ENCODE measurements around the gene CASP3.
"Not testable (repeated sequence)": the region's sequence is repeated elsewhere in the genome, so short reads cannot be mapped to it uniquely, and the experiment has no call there.

The CASP3 gene

DNA sequence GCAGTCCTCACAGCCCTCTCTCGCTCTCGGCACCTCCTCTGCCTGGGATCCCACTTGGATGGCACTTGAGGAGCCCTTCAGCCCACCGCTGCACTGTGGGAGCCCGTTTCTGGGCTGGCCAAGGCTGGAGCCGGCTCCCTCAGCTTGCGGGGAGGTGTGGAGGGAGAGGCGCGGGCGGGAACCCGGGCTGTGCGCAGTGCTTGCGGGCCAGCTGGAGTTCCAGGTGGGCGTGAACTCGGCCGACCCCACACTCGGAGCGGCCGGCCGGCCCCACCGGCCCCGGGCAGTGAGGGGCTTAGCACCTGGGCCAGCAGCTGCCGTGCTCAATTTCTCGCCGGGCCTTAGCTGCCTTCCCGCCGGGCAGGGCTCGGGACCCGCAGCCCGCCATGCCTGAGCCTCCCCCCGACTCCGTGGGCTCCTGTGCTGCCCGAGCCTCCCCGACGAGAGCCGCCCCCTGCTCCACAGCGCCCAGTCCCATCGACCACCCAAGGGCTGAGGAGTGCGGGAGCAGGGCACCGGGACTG is 57.4 kb downstream of the CASP3 start:
- DNase-seq = not testable (repeated sequence)

DNA sequence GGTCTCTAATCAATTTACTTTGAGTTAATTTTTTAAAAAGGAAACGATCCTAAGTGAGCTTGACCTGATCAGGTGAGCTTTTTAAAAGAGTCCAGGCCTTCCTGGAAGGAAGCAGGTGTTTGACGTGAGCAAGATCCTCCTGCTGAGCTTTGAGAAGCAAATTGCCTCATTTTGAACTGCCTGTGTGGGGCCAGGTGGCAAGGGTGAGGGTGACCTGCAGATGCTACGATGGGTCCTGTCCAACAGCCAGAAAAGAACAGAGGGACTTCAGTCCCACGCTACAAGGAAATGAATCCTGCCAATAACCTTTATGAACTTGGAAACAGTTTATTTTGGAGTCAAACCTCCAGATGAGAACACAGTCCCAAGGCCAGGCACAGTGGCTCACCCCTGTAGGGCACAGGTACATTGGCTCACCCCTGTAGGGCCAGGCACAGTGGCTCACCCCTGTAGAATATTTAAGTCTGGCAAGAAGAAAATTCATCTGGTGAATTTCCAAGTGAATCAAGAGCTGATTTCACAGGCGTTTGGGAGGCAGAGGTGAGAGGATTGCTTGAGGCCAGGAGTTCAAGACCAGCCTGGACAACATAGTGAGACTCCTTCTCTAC is 58.1 kb downstream of the CASP3 start:
- DNase-seq = no peak

DNA sequence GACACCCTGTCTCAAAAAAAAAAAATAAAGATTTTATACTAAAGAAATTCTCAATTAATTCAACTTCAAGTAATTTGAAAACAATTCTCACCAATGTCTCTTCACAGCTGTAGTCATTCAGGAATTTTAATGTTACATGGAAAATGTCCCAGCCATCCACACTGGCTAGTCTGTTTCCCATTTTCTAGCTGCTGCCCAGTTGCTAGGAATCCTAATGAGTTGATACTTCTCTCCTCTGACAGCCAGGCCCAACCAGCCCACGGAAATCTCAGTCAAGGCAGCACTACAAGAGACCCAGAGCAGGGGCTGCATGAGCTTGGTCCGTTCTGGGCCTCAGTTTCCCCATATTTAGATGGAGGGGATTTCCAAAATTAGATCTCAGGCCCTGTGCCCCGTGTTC is 59.1 kb downstream of the CASP3 start:
- no peak for DNase-seq

DNA sequence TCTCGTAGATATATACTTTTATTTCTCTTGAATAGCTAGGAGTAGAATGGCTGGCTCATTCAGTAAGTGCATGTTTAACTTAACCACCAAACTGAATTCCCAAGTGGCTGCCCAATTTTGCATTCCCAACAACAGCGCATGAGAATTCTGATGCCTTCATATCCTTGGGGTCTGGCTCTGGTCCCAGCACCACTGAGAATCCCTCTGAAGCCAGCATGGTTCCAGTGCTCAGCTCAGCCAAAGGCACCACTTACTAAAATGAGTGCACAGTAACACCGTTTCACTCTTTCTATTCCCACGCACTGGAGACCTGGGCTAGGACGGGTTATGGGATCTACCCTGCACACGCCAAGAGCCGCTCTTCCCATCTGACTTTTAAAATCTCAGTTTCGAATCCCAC is 60.4 kb downstream of the CASP3 start:
- DNase-seq = no peak

DNA sequence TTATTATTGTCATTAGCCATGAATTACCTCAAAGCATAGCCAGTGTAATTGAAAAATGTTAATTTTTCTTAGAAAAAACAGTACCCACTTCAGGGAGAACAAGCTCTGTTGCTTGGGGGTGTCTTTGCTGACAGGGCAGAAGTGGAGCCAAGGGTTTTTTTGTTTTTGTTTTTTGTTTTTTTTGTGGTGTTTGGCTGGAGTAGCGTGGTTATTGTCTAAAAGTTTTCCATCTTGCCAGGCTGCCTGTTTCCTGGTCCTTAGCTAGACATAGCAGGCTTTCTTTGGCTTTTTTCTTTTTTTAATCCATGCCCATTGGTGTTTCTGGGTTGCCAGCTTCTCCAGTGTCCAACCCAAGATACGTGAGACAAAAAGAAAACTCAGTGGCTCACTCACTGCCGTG is 61.5 kb downstream of the CASP3 start:
- DNase-seq = peak; percentile 8

DNA sequence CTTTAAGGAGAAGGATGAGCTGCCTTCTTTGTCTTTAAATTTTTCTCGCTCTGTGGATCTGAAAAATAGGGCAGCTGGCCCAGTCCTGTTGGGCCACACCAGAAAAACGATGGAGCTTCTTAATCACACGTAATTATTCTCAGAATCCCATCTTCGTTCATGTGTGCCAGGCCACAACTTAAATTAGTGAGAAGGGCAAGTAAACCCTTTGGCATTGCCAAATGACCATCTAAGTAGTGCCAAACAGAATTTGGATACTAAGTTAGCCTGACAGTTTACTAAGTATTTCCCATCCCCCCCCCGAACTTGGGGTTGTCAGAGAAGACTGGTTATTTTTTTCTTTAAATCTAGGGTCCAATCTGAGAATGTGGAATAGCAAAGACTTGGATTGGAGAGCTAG is 62.0 kb downstream of the CASP3 start:
- DNase-seq = peak; percentile 40

DNA sequence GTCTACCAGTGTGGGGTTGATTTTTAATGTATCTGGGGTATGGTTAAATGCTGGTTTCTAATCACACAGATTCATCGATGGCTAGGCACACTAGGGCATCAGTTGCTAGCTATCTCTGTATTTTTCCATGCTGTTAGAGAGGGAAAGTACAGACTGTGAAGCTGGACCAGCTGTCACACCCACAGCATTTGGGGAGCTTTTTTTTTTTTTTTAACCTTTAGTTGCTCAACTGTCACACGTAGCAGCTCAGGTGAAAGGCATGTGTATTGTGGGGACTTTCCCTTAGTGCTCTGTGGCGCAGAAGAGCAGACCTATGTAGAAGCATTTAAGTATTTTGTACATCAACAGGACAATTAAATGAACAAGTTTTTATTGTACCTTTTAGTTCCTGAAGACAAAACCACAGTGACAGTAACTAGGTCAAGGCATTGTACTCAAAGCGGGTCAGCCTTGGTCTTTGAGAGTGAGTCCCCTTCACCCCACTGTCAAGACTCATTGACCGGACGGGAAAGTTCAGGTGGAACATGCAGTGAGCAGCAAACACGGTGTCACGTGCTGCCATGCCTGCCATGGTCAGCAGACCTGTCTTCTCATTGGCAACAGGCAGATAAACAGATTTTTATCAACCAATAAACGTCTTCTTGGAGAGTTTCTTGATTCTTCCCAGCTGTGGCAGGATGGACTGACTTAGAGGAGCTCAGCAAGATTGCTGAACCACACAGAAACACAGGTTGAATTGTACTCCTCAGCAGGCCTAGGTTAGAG is 65.3 kb downstream of the CASP3 start:
- DNase-seq = peak; percentile 37

Measured in retina (tissue), 1 donor.